Parathyroid adenoma (tissue), 2 donors: ENCODE results near the gene PWWP2B.

ENCODE experiments used
- H2AFZ ChIP-seq: fragments of 300-600 bp; sonication (generic); one replicate; pipeline ENCODE4 v1.7.0; 2017; ENCODE audit warnings: antibody characterized with exemption, mild to moderate bottlenecking
- H3K27ac ChIP-seq: fragments of 300-600 bp; sonication (generic); one replicate; pipeline ENCODE4 v1.7.0; 2017
- H3K27me3 ChIP-seq: fragments of 300-600 bp; sonication (generic); one replicate; pipeline ENCODE4 v1.7.0; 2017; ENCODE audit warnings: low read length; ENCODE audit not compliant: control insufficient read depth, insufficient read depth
- H3K36me3 ChIP-seq: fragments of 300-600 bp; sonication (generic); one replicate; pipeline ENCODE4 v1.7.0; 2017; ENCODE audit warnings: low read length; ENCODE audit not compliant: control insufficient read depth, insufficient read depth
- H3K4me1 ChIP-seq: fragments of 300-600 bp; sonication (generic); one replicate; pipeline ENCODE4 v1.7.0; 2017; ENCODE audit warnings: control low read depth
- H3K4me2 ChIP-seq: fragments of 300-600 bp; sonication (generic); one replicate; pipeline ENCODE4 v1.7.0; 2017; ENCODE audit warnings: low read length
- H3K4me3 ChIP-seq: fragments of 300-600 bp; sonication (generic); one replicate; pipeline ENCODE4 v1.7.0; 2017; ENCODE audit warnings: low read depth, low read length
- H3K79me2 ChIP-seq: fragments of 300-600 bp; sonication (generic); one replicate; pipeline ENCODE4 v1.7.0; 2017; ENCODE audit warnings: control low read depth
- H3K9ac ChIP-seq: fragments of 300-600 bp; sonication (generic); one replicate; pipeline ENCODE4 v1.7.0; 2017; ENCODE audit warnings: mild to moderate bottlenecking
- H3K9me3 ChIP-seq: fragments of 300-600 bp; sonication (generic); one replicate; pipeline ENCODE4 v1.7.0; 2017; ENCODE audit warnings: low read length; ENCODE audit not compliant: control insufficient read depth
- CTCF ChIP-seq: fragments of 300-600 bp; sonication (generic); IDR thresholded peaks from one replicate; pipeline ENCODE4 v1.7.0; 2017; ENCODE audit warnings: antibody characterized with exemption, mild to moderate bottlenecking
- donor health status: primary hyperparathyroidism.

Gene PWWP2B

GRCh38 chr10:132415255-132415654 is 18.3 kb downstream of the PWWP2B start:
- Histone ChIP-seq H3K27ac (no peak overlapping the region), H2AFZ (no peak overlapping the region), H3K27me3 (no peaks in the 10 kb centered on the region), H3K79me2 (peaks cover 54% of the 10 kb centered on the region), H3K4me2 (no peak overlapping the region), H3K9ac (no peak overlapping the region), H3K4me3 (no peak overlapping the region), H3K36me3 (no peaks in the 10 kb centered on the region), H3K4me1 (peaks cover 43% of the 10 kb centered on the region), H3K9me3 (no peaks in the 10 kb centered on the region)
- TF ChIP-seq CTCF: no peak

GRCh38 chr10:132415956-132416355 is 19.0 kb downstream of the PWWP2B start:
- TF ChIP-seq CTCF: no peak
- no peak overlapping the region for H3K9ac ChIP-seq
- H3K36me3 ChIP-seq: no peaks in the 10 kb centered on the region
- H3K4me2 ChIP-seq: no peak overlapping the region
- no peaks in the 10 kb centered on the region for H3K9me3 ChIP-seq
- H2AFZ ChIP-seq: no peak overlapping the region
- peaks cover 47% of the 10 kb centered on the region for H3K4me1 ChIP-seq
- no peak overlapping the region for H3K4me3 ChIP-seq
- no peaks in the 10 kb centered on the region for H3K27me3 ChIP-seq
- H3K79me2 ChIP-seq: peaks cover 57% of the 10 kb centered on the region
- no peak overlapping the region for H3K27ac ChIP-seq

GRCh38 chr10:132416566-132417256 is 19.7 kb downstream of the PWWP2B start:
- Histone ChIP-seq H3K4me2 (no peak overlapping the region), H3K9me3 (no peaks in the 10 kb centered on the region), H3K9ac (no peak overlapping the region), H3K4me3 (no peak overlapping the region), H3K27me3 (no peaks in the 10 kb centered on the region), H2AFZ (no peak overlapping the region), H3K36me3 (no peaks in the 10 kb centered on the region), H3K27ac (no peak overlapping the region), H3K4me1 (peaks cover 49% of the 10 kb centered on the region), H3K79me2 (peaks cover 57% of the 10 kb centered on the region)
- TF ChIP-seq CTCF: no peak

GRCh38 chr10:132417257-132417910 is 20.4 kb downstream of the PWWP2B start:
- Histone ChIP-seq H3K4me1 (peaks cover 49% of the 10 kb centered on the region), H3K9me3 (no peaks in the 10 kb centered on the region), H3K4me2 (no peak overlapping the region), H3K9ac (no peak overlapping the region), H3K36me3 (no peaks in the 10 kb centered on the region), H3K27me3 (no peaks in the 10 kb centered on the region), H3K4me3 (no peak overlapping the region), H3K27ac (no peak overlapping the region), H3K79me2 (peaks cover 57% of the 10 kb centered on the region), H2AFZ (no peak overlapping the region)
- no peak for TF ChIP-seq CTCF
